Measurements from ENCODE around the gene ZSWIM6.

DNA sequence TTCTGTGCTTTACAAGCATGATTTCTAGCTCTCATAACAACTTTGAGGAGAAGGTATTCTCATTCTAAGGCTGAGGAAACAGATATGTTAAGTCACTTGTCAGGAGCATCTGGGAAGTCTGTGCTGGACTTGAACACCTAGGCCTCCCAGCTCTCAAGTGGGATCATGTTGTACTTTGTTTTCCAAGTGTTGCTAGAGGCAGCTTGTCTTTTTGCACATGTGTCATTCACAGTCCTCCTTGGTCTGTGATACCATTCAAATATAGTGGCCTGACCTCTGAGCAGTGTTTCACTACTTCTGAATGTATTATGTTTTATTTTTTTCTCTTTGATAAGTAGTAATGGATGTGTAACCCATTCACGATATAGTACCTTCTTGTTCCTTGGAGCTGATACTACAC is 21.2 kb downstream of the ZSWIM6 start:
- no peak for TF ChIP-seq CTCF (IDR thresholded peaks at IDR 0.05)
- no peak for TF ChIP-seq POLR2A (IDR thresholded peaks at IDR 0.05)
